Measurements from ENCODE around the gene COPS8. TPM values are rescaled to one million over a fixed set of nuclear protein-coding genes. Genes with fewer than 3 reads are reported as not detected.
A peak's percentile ranks its signal among the peaks of the same experiment; 100 is the strongest.

Gene COPS8
- total RNA-seq, 1 experiment from 2014 or later, result 32.6 TPM

DNA sequence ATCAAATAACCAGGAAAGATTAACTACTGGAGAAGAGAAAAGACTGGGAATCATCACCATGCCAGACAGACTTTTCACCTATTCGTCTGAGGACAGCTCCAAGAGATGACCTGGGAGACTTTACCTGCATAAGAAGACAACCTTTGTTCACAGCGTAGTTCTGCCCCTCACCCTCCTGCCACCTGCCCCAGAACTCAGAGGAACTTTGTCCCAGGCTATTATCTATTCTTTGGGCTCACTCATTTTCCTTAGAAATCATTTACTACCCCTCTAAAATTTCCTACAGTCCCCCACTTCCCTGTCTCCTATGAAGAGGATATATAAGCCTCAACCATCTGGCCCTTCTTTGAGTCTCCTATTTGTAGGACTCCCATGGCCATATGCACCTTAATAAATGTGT, 19.3 kb upstream of the COPS8 start:
- no peak for TF ChIP-seq CTCF (IDR thresholded peaks at IDR 0.05; ENCODE audit: insufficient read depth in 1 of 2, low read depth in 1 of 2, low read length in 1 of 2, severe bottlenecking in 1 of 2, unreplicated experiment in 1 of 2)
- Mint-ChIP-seq H3K36me3 (ENCODE audit: insufficient read depth, unreplicated experiment) (no peaks in the 10 kb centered on the region), H3K27ac (ENCODE audit: unreplicated experiment) (no peak overlapping the region), H3K9me3 (ENCODE audit: unreplicated experiment) (no peaks in the 10 kb centered on the region), H3K4me1 (ENCODE audit: low read depth, unreplicated experiment) (no peaks in the 10 kb centered on the region), H3K4me3 (ENCODE audit: unreplicated experiment) (no peak overlapping the region), H3K27me3 (ENCODE audit: insufficient read depth, unreplicated experiment) (no peaks in the 10 kb centered on the region)
- Histone ChIP-seq H3K27me3 (replicated peaks; ENCODE audit: control insufficient read depth, insufficient read depth, low read length) (no peaks in the 10 kb centered on the region), H3K4me1 (no peaks in the 10 kb centered on the region), H3K9me3 (no peaks in the 10 kb centered on the region), H3K36me3 (ENCODE audit: control insufficient read depth, insufficient read depth, low read length) (no peaks in the 10 kb centered on the region), H3K4me3 (ENCODE audit: low read depth, low read length) (no peak overlapping the region)
- intact Hi-C loops (cut with micrococcal nuclease; ENCODE audit: unreplicated experiment), result no loop called here
- CTCF ChIA-PET, result no interaction called here
- no TSS peak for BruUV-seq (replicated peaks)
- POLR2A ChIA-PET, result no interaction called here
- no peak for DNase-seq

DNA sequence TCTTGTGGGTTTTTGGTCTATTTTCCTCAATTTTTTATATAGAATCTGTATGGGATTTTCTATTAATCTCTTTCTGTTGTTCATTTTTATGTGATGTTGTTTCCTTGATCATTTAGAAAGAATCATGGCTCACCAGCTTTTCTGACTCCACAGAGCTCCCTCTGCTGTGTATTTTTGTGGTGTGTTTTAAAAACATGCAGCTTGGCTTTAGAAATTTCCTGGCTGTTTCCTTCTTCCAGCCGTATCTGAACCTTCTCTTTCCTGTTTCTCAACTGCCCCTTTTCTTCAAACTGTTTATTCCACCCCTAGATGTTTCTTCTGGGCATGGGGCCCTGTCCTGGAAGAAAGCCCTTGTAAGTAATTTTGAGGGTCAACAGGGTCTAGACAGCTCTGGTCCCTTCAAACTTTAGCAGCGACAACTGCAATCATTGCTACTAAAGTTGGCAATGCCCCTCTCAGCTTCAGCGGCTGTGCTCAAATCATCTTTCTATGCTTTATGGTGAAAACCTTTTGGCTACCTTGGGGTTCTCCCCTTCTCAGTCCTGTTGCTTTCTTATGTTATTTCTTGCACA, 17.6 kb upstream of the COPS8 start:
- no peak overlapping the region for H3K27ac Mint-ChIP-seq (ENCODE audit: unreplicated experiment)
- no peaks in the 10 kb centered on the region for H3K27me3 Mint-ChIP-seq (ENCODE audit: insufficient read depth, unreplicated experiment)
- H3K4me3 Mint-ChIP-seq (ENCODE audit: unreplicated experiment), result no peak overlapping the region
- no peak overlapping the region for H3K4me3 ChIP-seq (ENCODE audit: low read depth, low read length)
- no peaks in the 10 kb centered on the region for H3K36me3 ChIP-seq (ENCODE audit: control insufficient read depth, insufficient read depth, low read length)
- TF ChIP-seq CTCF (IDR thresholded peaks at IDR 0.05; ENCODE audit: insufficient read depth in 1 of 2, low read depth in 1 of 2, low read length in 1 of 2, severe bottlenecking in 1 of 2, unreplicated experiment in 1 of 2), result no peak
- CTCF ChIA-PET, result interaction anchor here (1.2 kb wide), 1 partner anchor 499 kb away, joined by 3 read pairs; the partner anchor contains the start of gene ACKR3
- BruUV-seq (replicated peaks), result no TSS peak
- intact Hi-C loops (cut with micrococcal nuclease; ENCODE audit: unreplicated experiment), result no loop called here
- no peaks in the 10 kb centered on the region for H3K4me1 Mint-ChIP-seq (ENCODE audit: low read depth, unreplicated experiment)
- no peaks in the 10 kb centered on the region for H3K9me3 ChIP-seq
- H3K4me1 ChIP-seq, result no peaks in the 10 kb centered on the region
- no peaks in the 10 kb centered on the region for H3K27me3 ChIP-seq (replicated peaks; ENCODE audit: control insufficient read depth, insufficient read depth, low read length)
- no peaks in the 10 kb centered on the region for H3K36me3 Mint-ChIP-seq (ENCODE audit: insufficient read depth, unreplicated experiment)
- no peak for DNase-seq
- H3K9me3 Mint-ChIP-seq (ENCODE audit: unreplicated experiment), result no peaks in the 10 kb centered on the region
- POLR2A ChIA-PET, result no interaction called here

GRCh38 chr2:237072067-237072931, 13.4 kb upstream of the COPS8 start:
- Histone ChIP-seq H3K36me3 (ENCODE audit: control insufficient read depth, insufficient read depth, low read length) (no peaks in the 10 kb centered on the region), H3K4me1 (peaks cover 11% of the 10 kb centered on the region; the same call in 1 of the 2 replicates), H3K9me3 (no peaks in the 10 kb centered on the region), H3K4me3 (ENCODE audit: low read depth, low read length) (no peak overlapping the region), H3K27me3 (replicated peaks; ENCODE audit: control insufficient read depth, insufficient read depth, low read length) (no peaks in the 10 kb centered on the region)
- H3K4me3 Mint-ChIP-seq (ENCODE audit: unreplicated experiment), result no peak overlapping the region
- H3K36me3 Mint-ChIP-seq (ENCODE audit: insufficient read depth, unreplicated experiment), result peaks cover 6% of the 10 kb centered on the region
- peak; percentile 55 to 76 for DNase-seq
- ChIA-PET CTCF (no interaction called here), POLR2A (no interaction called here)
- H3K9me3 Mint-ChIP-seq (ENCODE audit: unreplicated experiment), result no peaks in the 10 kb centered on the region
- peak; percentile 79 to 86 for TF ChIP-seq CTCF (IDR thresholded peaks at IDR 0.05; ENCODE audit: insufficient read depth in 1 of 2, low read depth in 1 of 2, low read length in 1 of 2, severe bottlenecking in 1 of 2, unreplicated experiment in 1 of 2)
- H3K27ac Mint-ChIP-seq (ENCODE audit: unreplicated experiment), result no peak overlapping the region
- H3K27me3 Mint-ChIP-seq (ENCODE audit: insufficient read depth, unreplicated experiment), result no peaks in the 10 kb centered on the region
- intact Hi-C loops (cut with micrococcal nuclease; ENCODE audit: unreplicated experiment), result no loop called here
- peaks cover 8% of the 10 kb centered on the region for H3K4me1 Mint-ChIP-seq (ENCODE audit: low read depth, unreplicated experiment)
- no TSS peak for BruUV-seq (replicated peaks)

All from Caco-2 (cell line).